ENCODE measurements around the gene CIDEB.

The CIDEB gene

DNA sequence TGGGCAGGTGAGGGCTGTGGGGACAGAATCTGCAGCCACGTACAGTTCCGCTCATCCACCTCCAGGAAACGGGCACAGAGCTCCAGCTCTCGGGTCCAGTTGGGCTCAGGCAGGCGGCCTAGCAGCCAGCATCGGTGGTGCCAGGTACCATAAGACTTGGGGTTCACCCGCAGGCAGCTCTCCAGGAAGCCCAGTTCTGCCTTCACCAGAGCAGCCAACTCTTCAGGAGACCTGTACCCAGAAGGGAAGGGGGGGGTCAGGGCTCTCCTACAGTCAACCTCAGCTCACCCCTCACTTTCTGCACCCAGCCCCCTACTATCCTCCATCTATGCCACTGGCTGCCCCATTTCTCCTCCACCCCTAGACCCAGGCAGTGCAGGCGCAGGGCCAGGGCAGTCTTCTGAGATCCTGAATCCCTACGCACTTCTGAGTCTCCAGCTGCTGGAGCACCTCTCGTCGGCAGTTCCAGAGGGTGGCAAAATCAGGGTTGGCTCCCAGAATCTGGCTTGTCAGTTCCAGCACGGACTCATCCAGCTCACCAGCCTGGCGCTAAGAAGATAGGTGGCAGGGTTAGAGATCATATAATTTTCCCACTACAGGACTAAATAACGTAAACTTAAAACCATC is 37.8 kb downstream of the CIDEB start:
- DNase-seq (ENCODE audit: low read depth) = no peak

DNA sequence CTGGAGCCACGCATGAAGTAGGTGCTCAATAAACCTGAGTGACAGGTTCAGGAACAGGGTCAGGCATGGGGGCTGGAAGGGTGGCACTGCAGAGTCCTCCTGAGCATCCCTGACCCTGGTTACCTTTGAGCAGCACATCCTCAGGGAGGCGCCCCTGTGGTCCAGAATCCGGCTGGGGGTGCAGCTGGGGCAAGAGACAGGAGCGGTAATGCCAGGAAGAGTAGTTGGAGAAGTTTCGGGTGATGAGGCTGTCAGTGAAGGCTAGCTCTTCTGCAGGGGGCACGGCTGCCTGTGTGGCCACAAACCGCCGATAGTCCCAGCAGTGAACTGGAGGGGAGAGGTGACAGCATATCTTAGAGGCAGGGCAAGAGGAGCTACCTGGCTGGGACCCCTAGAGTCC is 38.4 kb downstream of the CIDEB start:
- DNase-seq (ENCODE audit: low read depth) = no peak

GRCh38 chr14:24268225-24268624 is 39.6 kb downstream of the CIDEB start:
- DNase-seq (ENCODE audit: low read depth) = no peak

DNA sequence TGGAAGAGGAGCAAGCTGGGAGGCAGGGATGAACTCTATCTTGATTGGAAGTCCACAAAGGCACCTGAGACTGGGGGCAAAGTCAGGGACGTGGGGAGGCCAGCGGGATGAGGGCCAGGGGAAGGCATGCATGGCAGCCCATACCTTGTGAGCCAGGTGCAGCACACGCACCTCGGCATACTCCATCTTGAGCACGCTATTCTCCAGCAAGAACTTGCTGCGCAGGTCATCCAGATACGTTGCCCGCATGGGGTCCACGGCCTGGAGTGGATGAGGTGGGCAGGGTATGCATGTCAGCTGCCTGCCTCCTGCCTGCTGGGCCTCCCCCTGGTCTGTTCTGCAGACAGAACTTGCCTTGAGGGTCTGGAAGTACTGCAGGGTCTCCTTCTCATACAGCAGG is 40.3 kb downstream of the CIDEB start:
- no peak for DNase-seq (ENCODE audit: low read depth)

GRCh38 chr14:24266344-24267244 is 41.2 kb downstream of the CIDEB start:
- no peak for DNase-seq (ENCODE audit: low read depth)

- no peak for DNase-seq (ENCODE audit: low read depth)
These were observed 43.5 kb downstream of the CIDEB start for GRCh38 chr14:24264298-24264697.

DNA sequence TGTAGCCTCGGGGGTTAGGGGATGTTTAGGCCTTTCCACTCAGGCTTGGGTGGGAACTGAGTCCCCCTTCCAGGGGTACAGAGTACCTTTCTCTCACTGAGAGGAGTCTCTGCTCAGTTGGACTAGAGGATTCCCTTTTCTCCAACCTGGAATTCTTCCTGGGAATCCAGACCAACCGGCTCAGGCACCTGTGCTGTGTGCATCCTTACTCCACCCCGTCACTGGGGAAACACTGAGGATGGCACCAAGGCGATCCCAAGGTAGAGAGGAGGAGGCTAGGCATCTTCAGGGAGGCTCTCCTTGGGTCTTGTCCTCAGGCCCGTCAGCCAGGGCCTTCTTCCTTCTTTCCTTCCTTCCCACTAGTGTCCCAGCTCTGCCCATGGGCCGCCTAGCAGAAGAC is 43.9 kb downstream of the CIDEB start:
- no peak for DNase-seq (ENCODE audit: low read depth)

GRCh38 chr14:24262821-24263733 is 44.7 kb downstream of the CIDEB start, which contains the start of gene TGM1:
TSS of gene TGM1 (minus strand) at chr14:24263177. CDS start at chr14:24262352, 825 bp downstream.
- DNase-seq (ENCODE audit: low read depth) = no peak

GRCh38 chr14:24261969-24262327 is 45.8 kb downstream of the CIDEB start:
- DNase-seq (ENCODE audit: low read depth) = no peak

DNA sequence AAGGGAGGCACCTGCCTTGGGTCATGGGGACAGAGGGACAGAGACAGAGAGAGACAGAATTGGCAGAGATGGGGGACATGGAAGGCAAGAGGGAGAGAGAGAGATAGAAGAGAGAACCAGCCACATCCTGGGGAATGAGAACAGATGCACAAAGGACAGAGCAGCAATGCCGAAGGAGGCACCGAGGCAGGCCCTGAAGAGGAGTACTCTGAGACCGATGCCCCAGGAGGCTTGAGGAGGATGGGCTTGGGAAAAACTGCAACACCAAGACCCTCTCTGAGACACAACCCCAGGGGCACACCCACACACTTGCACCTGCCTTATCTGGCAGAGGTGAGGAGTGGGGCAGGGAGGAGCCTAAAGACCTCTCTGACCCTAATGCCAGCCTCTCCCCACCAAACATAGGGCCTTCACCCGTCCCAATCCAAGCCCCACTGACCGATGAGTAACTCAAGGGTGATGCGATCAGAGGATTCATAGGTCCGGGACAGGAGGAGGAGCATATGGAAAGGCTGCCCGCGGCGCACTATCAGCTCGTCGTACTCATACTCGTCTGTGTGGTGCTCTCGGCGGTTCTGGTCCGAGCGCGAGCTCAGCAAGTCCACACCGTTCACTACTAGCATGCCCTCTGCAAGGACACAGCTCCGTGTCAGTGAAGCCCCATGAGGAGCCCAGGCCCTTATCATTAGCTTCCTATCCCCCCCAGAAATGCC is 46.4 kb downstream of the CIDEB start:
- no peak for DNase-seq (ENCODE audit: low read depth)

DNA sequence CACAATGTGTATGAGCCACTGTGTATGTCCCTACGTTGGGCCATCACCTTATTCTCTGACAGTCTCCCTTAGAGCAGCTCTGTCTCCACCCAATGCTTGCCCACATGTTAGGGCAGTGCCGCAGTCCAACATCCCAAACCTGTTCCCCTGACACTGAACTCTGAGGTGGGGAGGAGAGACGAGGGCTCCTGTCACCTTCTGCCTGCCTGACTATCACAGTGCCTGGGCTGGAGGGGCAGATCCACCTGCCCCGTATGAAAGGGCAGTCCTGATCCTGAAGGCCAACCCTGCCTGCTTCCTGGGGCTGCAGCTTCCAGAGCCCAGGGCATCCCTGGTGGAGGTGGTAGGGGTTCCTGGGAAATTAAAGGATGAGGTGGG is 47.0 kb downstream of the CIDEB start:
- DNase-seq (ENCODE audit: low read depth) = no peak

GRCh38 chr14:24260026-24260779 is 47.6 kb downstream of the CIDEB start:
- no peak for DNase-seq (ENCODE audit: low read depth)

DNA sequence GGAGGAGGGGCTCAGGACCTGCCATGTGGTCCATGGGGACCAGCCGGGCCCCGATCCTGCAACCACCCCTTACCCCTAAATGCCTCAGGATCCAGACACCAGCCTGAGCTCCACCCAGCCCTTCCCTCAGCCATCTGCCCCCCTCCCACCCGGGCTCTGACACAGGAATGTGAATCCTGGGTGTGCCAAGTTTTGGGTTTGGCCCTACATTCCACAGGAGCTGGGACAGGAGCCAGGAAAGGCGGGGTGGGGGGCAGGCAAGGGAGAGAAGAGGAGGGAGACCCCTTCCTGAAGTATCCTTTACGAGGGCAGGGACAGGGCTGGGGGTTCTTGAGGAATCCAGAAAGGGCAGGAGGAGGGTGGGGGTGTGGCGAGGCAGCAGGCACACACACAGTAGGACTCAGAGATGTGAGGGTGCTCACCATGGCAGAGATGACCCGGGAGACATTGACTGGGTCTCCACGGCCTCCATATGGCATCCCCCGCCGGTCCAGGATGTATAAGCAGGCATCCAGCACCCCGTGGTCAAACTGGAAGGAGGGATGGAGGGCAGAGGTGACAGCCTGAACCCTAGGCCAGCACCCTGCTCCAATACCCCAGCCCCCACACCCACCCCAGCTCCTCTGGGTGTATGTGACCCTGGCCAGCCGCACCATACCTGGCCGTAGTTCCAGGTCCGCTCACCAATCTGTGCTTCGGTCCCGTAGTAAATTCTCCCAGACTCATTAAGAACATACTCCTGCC is 48.3 kb downstream of the CIDEB start:
- no peak for DNase-seq (ENCODE audit: low read depth)

- no peak for DNase-seq (ENCODE audit: low read depth)
These were observed 49.1 kb downstream of the CIDEB start for GRCh38 chr14:24258548-24259265.

GRCh38 chr14:24258119-24258518 is 49.7 kb downstream of the CIDEB start:
- DNase-seq (ENCODE audit: low read depth) = no peak

- no peak for DNase-seq (ENCODE audit: low read depth)
These were observed 50.8 kb downstream of the CIDEB start for GRCh38 chr14:24256960-24257359.

- DNase-seq (ENCODE audit: low read depth) = no peak
These were observed 51.7 kb downstream of the CIDEB start for GRCh38 chr14:24255931-24256711.

GRCh38 chr14:24255438-24255837 is 52.3 kb downstream of the CIDEB start:
- DNase-seq (ENCODE audit: low read depth) = no peak
